Adrenal gland (tissue), 5 donors: ENCODE data around the gene CAMKK1.

ENCODE experiments used
- POLR2A ChIP-seq, 2 donors: fragments of 450-650 bp; IDR thresholded peaks; one replicate each; pipeline ENCODE4 v1.6.1; 2017; ENCODE audit warnings: antibody characterized with exemption in 2 of 2, mild to moderate bottlenecking in 2 of 2, moderate library complexity in 1 of 2
- TF ChIP-seq, protein P1 (sequence below), 6 experiments: fragments of 450-650 bp in 4 of 6; fragments of 200-600 bp in 2 of 6; sonication (generic) in 1 of 6; IDR thresholded peaks; 1 replicate in 5 of 6; 2 replicates in 1 of 6; pipeline versions ENCODE4 v1.5.1 to v1.8.0; 2016 to 2021; ENCODE audit warnings: antibody characterized with exemption in 6 of 6, mild to moderate bottlenecking in 2 of 6, moderate library complexity in 1 of 6
- donor health status: DM: no; HTN: no; CAD: no.

- no peak for TF ChIP-seq POLR2A (IDR thresholded peaks at IDR 0.05)
- TF ChIP-seq, protein P1, sequence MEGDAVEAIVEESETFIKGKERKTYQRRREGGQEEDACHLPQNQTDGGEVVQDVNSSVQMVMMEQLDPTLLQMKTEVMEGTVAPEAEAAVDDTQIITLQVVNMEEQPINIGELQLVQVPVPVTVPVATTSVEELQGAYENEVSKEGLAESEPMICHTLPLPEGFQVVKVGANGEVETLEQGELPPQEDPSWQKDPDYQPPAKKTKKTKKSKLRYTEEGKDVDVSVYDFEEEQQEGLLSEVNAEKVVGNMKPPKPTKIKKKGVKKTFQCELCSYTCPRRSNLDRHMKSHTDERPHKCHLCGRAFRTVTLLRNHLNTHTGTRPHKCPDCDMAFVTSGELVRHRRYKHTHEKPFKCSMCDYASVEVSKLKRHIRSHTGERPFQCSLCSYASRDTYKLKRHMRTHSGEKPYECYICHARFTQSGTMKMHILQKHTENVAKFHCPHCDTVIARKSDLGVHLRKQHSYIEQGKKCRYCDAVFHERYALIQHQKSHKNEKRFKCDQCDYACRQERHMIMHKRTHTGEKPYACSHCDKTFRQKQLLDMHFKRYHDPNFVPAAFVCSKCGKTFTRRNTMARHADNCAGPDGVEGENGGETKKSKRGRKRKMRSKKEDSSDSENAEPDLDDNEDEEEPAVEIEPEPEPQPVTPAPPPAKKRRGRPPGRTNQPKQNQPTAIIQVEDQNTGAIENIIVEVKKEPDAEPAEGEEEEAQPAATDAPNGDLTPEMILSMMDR (IDR thresholded peaks at IDR 0.05), result no peak
Measured at GRCh38 chr17:3852561-3852960, 40.3 kb downstream of the CAMKK1 start.
